Measurements from ENCODE around the gene MEA1.
"Not testable (repeated sequence)": the region's sequence is repeated elsewhere in the genome, so short reads cannot be mapped to it uniquely, and the experiment has no call there.

Gene MEA1

DNA sequence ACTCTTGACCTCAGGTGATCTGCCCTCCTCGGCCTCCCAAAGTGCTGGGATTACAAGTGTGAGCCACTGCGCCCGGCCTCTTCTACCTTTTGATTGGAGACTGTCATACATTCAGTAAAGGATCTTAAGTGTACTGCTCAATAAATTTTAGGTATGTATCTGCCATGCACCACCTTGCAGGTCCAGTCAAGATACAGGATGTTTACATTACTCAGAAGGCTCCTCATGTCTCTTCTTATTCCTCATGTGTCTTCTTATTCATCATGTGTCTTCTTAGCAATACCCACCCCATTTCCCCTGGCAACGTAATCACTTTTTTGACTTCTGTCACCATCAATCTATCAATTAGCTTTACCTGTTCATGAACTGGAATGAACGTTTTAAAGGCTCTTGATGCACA, 7.9 kb downstream of the MEA1 start:
- in situ Hi-C loops (cut with MboI; ENCODE audit: low pct_unique_long_range_greater_than_20kb, low sequenced_read_pairs, unreplicated experiment): no loop called here
- no peak for DNase-seq (ENCODE audit: low spot score)
- TF ChIP-seq, protein P1, sequence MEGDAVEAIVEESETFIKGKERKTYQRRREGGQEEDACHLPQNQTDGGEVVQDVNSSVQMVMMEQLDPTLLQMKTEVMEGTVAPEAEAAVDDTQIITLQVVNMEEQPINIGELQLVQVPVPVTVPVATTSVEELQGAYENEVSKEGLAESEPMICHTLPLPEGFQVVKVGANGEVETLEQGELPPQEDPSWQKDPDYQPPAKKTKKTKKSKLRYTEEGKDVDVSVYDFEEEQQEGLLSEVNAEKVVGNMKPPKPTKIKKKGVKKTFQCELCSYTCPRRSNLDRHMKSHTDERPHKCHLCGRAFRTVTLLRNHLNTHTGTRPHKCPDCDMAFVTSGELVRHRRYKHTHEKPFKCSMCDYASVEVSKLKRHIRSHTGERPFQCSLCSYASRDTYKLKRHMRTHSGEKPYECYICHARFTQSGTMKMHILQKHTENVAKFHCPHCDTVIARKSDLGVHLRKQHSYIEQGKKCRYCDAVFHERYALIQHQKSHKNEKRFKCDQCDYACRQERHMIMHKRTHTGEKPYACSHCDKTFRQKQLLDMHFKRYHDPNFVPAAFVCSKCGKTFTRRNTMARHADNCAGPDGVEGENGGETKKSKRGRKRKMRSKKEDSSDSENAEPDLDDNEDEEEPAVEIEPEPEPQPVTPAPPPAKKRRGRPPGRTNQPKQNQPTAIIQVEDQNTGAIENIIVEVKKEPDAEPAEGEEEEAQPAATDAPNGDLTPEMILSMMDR (IDR thresholded peaks at IDR 0.05; ENCODE audit: extremely low read depth, insufficient read depth, missing control alignments): no peak

GRCh38 chr6:43001843-43002242, 11.9 kb downstream of the MEA1 start:
- in situ Hi-C loops (cut with MboI; ENCODE audit: low pct_unique_long_range_greater_than_20kb, low sequenced_read_pairs, unreplicated experiment): no loop called here
- TF ChIP-seq, protein P1 (IDR thresholded peaks at IDR 0.05; ENCODE audit: extremely low read depth, insufficient read depth, missing control alignments): no peak
- no peak for DNase-seq (ENCODE audit: low spot score)

- in situ Hi-C loops (cut with MboI; ENCODE audit: low pct_unique_long_range_greater_than_20kb, low sequenced_read_pairs, unreplicated experiment); DNase-seq (ENCODE audit: low spot score): not testable (repeated sequence)
Observed at GRCh38 chr6:42998205-42998604, 15.5 kb downstream of the MEA1 start.

DNA sequence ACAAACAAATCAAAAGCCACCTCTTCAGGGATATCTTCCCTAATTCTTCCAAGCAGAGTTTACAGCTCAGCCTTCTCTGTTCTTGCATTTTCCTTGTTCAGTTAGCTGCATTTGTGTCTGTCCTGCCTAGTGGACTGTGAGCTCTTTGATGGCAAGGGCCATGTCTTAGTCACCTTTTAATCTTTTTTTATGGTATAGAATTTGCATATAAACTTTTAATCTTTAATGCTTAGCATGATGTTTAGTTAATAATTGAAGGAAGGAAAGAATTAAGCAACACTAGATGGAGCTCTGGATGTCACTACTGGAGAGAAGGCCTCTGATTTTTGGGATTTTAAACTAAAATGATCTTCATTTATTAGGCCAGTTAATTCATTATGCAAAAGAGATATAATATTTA, 17.2 kb downstream of the MEA1 start:
- TF ChIP-seq, protein P1 (IDR thresholded peaks at IDR 0.05; ENCODE audit: extremely low read depth, insufficient read depth, missing control alignments): no peak
- in situ Hi-C loops (cut with MboI; ENCODE audit: low pct_unique_long_range_greater_than_20kb, low sequenced_read_pairs, unreplicated experiment): no loop called here
- no peak for DNase-seq (ENCODE audit: low spot score)

- TF ChIP-seq, protein P1 (IDR thresholded peaks at IDR 0.05; ENCODE audit: extremely low read depth, insufficient read depth, missing control alignments): no peak
- in situ Hi-C loops (cut with MboI; ENCODE audit: low pct_unique_long_range_greater_than_20kb, low sequenced_read_pairs, unreplicated experiment): no loop called here
- DNase-seq (ENCODE audit: low spot score): no peak
Observed at GRCh38 chr6:42993445-42993844, 20.3 kb downstream of the MEA1 start.

DNA sequence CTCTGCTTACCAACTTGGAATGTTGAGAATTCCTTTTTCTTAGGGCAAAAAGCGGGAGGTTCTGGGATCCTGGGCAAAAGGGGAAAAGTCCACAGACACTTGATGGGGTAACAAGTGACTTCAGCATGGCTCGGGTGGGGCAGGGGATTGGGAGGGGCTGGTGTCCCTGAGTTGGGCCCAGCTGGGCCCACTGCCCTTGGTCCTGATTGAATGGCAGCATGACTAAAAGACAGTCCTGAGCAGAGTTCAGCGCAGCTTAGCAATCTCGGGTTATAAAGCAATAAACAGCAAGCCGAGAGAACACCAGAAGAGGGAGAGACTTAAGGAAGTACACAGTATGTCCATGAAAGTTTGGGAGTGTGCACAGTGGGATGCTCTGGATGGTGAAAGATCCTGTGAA, 23.8 kb downstream of the MEA1 start:
- no peak for DNase-seq (ENCODE audit: low spot score)
- in situ Hi-C loops (cut with MboI; ENCODE audit: low pct_unique_long_range_greater_than_20kb, low sequenced_read_pairs, unreplicated experiment): no loop called here
- TF ChIP-seq, protein P1 (IDR thresholded peaks at IDR 0.05; ENCODE audit: extremely low read depth, insufficient read depth, missing control alignments): no peak

GRCh38 chr6:42988486-42989020, 25.2 kb downstream of the MEA1 start:
- TF ChIP-seq, protein P1 (IDR thresholded peaks at IDR 0.05; ENCODE audit: extremely low read depth, insufficient read depth, missing control alignments): no peak
- in situ Hi-C loops (cut with MboI; ENCODE audit: low pct_unique_long_range_greater_than_20kb, low sequenced_read_pairs, unreplicated experiment): no loop called here

More at GRCh38 chr6:42988486-42989020, 25.2 kb downstream of the MEA1 start:
- DNase-seq (ENCODE audit: low spot score): no peak

Measured in GM13977 (cell line).